ENCODE measurements around the gene TBCE.

Gene TBCE

GRCh38 chr1:235407419-235407818, 40.2 kb downstream of the TBCE start:
- DNase-seq (ENCODE audit: insufficient read length, low spot score) (no peak), FAIRE-seq (no peak)

DNA sequence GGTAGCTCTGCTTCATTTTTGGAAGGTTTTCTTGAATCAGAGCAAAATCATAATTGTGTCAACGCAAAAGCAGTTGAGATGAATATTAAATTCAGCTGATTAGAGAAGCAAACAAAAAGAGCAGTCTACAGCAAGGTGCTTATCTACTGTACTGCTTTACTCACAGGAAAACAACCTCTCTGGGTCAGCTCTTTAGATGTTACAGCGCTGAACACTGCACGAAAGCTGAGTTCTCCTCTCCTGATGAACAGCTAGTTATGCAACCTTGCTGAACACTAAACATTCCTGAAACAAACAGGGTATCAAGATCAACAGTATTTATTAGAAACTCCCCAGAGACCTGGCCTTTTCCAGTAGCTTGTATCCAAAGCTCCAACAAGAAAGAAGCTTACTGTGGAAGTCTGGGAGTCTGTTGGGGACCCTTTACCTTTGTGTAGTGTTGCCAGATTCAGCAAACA, 41.3 kb downstream of the TBCE start:
- FAIRE-seq (no peak), DNase-seq (ENCODE audit: insufficient read length, low spot score) (no peak)

- DNase-seq (ENCODE audit: insufficient read length, low spot score) (no peak), FAIRE-seq (no peak)
Measured at GRCh38 chr1:235409042-235409820, 42.0 kb downstream of the TBCE start.

GRCh38 chr1:235410467-235410866, 43.2 kb downstream of the TBCE start:
- FAIRE-seq = no peak

DNA sequence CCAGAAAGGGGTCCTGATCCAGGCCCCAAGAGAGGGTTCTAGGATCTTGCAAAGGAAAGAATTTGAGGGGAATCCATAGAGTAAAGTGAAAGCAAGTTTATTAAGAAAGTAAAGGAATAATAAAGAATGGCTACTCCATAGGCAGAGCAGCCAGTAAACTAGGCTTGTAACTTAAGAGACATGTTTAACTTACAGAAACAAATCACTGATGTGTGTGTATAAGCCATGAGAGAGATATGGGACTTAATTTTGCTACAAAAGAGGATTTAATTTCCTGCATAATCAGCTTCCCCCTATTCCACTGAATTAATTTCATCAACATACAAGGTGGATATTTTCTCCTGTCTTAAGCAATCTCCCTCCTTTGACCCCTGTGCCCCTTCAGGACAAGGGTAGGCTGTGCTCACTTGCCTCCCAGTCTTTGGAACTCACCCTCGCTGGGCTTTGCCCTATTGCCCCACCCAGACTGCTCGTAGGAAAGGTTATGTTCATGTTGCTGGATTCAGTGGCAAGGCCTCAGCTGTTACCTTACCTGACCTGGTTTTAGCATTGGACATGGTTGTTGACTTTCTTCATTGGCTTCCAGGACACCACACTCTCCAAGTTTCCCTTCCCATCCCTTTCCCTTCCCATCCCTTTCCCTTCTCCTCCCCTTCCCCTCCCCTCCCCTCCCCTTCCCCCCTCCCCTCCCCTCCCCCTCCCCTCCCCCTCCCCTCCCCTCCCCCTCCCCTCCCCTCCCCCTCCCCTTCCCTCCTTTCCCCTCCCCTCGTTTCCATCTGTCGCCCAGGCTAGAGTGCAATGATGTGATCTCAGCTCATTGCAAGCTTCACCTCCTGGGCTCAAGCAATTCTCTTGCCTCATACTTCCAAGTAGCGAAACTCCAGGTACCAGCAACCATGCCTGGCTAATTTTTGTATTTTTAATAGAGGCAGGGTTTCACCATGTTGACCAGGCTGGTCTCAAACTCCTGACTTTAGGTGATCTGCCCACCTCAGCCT, 44.6 kb downstream of the TBCE start:
- no peak for DNase-seq (ENCODE audit: insufficient read length, low spot score)
- no peak for FAIRE-seq

More at GRCh38 chr1:235410467-235410866, 43.2 kb downstream of the TBCE start:
- no peak for DNase-seq (ENCODE audit: insufficient read length, low spot score)

GRCh38 chr1:235415008-235415904, 48.0 kb downstream of the TBCE start:
- peak; percentile 84 for FAIRE-seq
- DNase-seq (ENCODE audit: insufficient read length, low spot score) = peak; percentile 69

DNA sequence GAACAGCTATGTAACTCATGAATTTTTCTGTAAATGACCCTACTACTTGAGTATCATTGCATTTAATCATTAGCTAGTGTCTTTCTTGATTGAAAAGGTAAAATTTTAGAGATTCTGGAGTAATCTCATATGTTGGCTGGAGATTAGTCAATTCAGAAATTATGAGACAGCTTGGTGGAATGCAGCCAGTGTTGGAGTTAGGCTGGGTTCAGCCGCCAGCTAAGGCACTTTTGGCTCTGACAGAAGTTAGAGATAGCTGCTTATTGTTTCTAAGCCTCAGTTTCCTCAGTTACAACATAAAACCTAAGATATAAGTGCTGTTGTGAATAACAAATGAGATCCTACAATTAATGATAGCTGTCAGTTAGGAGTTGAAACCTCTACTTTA, 49.4 kb downstream of the TBCE start:
- FAIRE-seq = no peak
- DNase-seq (ENCODE audit: insufficient read length, low spot score) = no peak

DNA sequence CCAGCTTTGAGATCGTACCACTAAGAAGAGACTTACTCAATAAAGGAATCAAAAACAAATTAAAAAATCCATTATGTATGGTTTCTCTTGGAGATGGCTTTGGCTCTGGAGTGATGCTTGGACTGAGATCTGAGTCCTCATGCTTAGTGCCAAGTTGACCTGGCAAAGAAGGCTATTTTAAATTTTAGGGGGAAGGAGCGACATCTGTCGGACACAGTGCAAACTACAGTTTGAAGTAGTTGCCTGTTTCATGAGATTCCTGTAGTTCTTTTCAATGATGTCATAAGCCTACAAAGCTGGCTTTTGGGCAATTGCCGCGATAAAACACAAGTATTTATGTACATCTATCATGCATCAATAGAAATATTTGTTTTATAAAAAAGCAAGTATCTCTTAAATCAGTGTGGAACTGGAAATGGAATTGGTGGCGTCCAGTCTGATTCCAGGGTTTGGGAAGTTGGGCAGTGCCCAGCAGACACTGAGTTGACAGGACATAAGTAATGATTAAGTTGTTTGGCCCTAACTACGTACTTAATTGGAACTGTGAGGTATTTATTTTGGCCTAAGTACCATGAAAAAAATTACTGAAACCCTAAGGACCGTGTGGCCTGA, 50.0 kb downstream of the TBCE start:
- FAIRE-seq = peak; percentile 92
- DNase-seq (ENCODE audit: insufficient read length, low spot score) = peak; percentile 52

- FAIRE-seq = no peak
Measured at GRCh38 chr1:235421751-235422150, 54.5 kb downstream of the TBCE start.

GRCh38 chr1:235423214-235423652, 56.0 kb downstream of the TBCE start:
- no peak for FAIRE-seq
- peak; percentile 18 for DNase-seq (ENCODE audit: insufficient read length, low spot score)

More at GRCh38 chr1:235421751-235422150, 54.5 kb downstream of the TBCE start:
- no peak for DNase-seq (ENCODE audit: insufficient read length, low spot score)

DNA sequence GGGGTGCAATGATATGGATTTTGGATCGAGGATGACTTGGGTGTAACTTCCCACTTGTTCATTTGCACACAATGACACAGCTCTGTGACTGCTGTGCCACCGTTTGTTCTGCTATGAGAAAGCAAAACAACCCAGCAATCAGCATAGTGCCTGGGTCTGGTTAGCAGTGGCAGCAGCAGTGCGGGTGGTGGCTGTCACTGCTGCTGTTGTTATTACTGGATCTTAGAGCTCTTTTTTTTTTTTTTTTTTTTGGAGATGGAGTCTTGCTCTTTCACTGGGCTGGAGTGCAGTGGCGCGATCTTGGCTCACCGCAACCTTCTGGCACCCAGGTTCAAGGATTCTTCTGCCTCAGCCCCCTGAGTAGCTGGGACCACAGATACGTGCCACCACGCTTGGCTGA, 56.9 kb downstream of the TBCE start:
- FAIRE-seq = no peak

GRCh38 chr1:235425357-235425756, 58.1 kb downstream of the TBCE start:
- no peak for DNase-seq (ENCODE audit: insufficient read length, low spot score)
- FAIRE-seq = no peak

More for the DNA sequence above, 56.9 kb downstream of the TBCE start:
- no peak for DNase-seq (ENCODE audit: insufficient read length, low spot score)

DNA sequence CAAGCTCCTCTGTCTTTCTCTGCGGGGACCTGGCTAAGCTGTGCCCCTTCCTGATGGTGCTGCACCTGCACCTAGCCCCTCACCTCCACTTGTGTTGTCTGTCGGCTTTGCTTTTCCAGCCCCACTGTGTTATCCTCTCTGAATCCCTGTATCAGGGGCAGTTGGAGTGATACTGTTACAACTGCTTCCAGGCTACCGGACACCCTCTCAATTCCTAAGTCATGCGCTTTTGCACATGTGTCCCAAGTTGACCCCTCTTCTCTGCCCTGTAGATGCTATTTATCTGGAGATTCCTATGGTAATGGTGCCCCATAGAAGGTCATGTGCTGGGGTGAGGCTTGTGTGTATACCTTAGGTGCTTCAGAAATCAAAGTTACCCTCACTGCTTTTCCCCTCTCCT, 58.9 kb downstream of the TBCE start:
- DNase-seq (ENCODE audit: insufficient read length, low spot score) = no peak
- no peak for FAIRE-seq

DNA sequence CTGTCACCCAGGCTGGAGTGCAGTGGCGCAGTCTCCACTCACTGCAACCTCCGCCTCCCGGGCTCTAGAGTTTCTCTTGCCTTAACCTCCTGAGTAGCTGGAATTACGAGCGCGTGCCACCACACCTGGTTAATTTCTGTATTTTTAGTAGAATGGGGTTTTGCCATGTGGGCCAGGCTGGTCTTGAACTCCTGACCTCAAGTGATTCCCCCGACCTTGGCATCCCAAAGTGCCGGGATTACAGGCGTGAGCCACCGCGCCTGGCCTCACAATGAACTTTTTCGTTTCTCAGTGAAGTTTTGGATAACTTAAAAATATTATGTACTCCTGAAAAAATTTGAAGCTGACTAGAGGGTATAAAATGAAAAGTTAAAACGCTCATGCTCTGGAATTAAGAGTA, 59.5 kb downstream of the TBCE start:
- FAIRE-seq (no peak), DNase-seq (ENCODE audit: insufficient read length, low spot score) (no peak)

DNA sequence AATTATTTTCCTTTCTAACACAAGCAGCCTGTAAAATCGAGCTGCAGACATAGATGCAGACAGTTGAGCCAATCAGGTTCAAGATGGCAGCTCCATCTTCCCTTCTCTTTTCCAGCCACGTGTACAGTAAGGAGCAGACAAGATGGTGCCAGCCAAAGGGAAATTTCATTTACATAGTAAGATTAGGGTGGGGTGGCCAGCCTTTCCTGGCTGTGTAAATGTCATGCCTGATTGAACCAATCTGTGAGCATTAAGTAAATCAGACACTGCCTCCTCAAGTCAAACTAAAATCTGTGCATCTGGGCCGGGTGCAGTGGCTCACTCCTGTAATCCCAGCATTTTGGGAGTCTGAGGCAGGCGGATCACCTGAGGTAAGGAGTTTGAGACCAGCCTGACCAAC, 60.2 kb downstream of the TBCE start:
- FAIRE-seq (no peak), DNase-seq (ENCODE audit: insufficient read length, low spot score) (no peak)

GRCh38 chr1:235429143-235429542, 61.9 kb downstream of the TBCE start:
- FAIRE-seq (no peak), DNase-seq (ENCODE audit: insufficient read length, low spot score) (no peak)

GRCh38 chr1:235430991-235431390, 63.8 kb downstream of the TBCE start:
- DNase-seq (ENCODE audit: insufficient read length, low spot score) (no peak), FAIRE-seq (peak; percentile 23)

DNA sequence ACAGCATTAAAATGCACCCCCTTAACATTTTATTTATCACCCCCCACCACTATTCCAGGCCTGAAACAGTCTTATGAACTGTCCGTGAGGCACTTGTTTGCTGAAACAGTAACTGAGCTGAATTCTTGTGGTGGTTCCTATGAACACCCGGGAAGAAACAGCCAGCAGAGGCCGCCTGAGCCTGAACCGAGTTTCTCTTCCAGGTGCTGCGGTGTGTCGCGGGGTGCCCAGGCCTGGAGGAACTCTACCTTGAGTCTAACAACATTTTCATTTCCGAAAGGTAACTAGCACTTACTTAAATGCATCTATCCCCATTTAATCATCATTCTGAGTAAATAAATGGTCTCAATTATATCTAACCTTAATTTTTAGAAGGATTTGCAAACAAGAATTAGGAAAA, 66.8 kb downstream of the TBCE start:
- DNase-seq (ENCODE audit: insufficient read length, low spot score) (no peak), FAIRE-seq (no peak)

DNA sequence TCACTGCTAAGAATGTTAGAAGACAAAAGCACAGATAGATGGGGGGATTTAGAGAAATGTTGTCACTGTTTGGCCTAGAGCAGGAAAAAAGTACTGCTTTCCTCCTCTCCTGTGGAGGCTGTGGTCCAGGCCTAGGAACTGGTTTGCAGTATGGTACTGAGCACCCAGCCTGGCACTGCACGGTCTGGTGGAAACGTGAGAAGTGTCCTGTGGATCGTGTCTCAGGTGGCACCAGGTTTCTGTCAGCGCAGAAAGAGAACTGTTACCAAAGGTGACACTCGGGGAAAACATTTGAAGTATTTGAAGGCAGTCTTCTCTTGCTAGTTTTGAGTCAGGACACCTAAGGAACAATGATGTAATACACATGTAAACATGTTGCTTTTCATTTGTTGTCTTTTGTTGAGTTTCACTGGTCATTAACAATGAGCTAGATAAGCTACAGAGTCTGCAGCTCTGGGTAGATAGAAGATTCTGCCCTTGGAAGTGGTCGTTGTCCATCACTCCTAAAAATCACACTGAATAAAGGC, 74.0 kb downstream of the TBCE start:
- FAIRE-seq = no peak
- no peak for DNase-seq (ENCODE audit: insufficient read length, low spot score)

Data from GM19239 (cell line).